A549 (cell line): ENCODE data around the gene ALPP.
"Not testable (repeated sequence)": the region's sequence is repeated elsewhere in the genome, so short reads cannot be mapped to it uniquely, and the experiment has no call there.

Source experiments
- CBX2 ChIP-seq: fragments of 200-600 bp; sonication (generic); IDR thresholded peaks from 2 replicates; pipeline ENCODE4 v1.6.1; 2016; ENCODE audit warnings: low read depth, mild to moderate bottlenecking, borderline replicate concordance
- CHD2 ChIP-seq: fragments of 150-350 bp; IDR thresholded peaks from 2 replicates; pipeline ENCODE4 v1.6.1; 2014; ENCODE audit warnings: low read length; ENCODE audit not compliant: partially characterized antibody
- CHD4 ChIP-seq: fragments of 200-600 bp; sonication (generic); IDR thresholded peaks from 2 replicates; pipeline ENCODE4 v1.6.1; 2016; ENCODE audit warnings: antibody characterized with exemption, mild to moderate bottlenecking, borderline replicate concordance
- HDAC2 ChIP-seq: fragments of 200-600 bp; sonication (generic); IDR thresholded peaks from 2 replicates; pipeline ENCODE4 v1.6.1; 2016
- HOXB5 ChIP-seq: fragments of 250-450 bp; sonication (Bioruptor Pico); IDR thresholded peaks from 2 replicates; pipeline ENCODE4 v1.5.0; 2020; ENCODE audit warnings: mild to moderate bottlenecking, moderate library complexity
- KDM1A ChIP-seq: fragments of 200-600 bp; sonication (generic); IDR thresholded peaks from 2 replicates; pipeline ENCODE4 v1.6.1; 2016; ENCODE audit warnings: low read depth, mild to moderate bottlenecking
- NPAS2 ChIP-seq: fragments of 250-450 bp; sonication (Bioruptor Pico); IDR thresholded peaks from 2 replicates; pipeline ENCODE4 v1.8.0; 2022; ENCODE audit warnings: mild to moderate bottlenecking, moderate library complexity, borderline replicate concordance
- POLR2A ChIP-seq: IDR thresholded peaks from 2 replicates; pipeline ENCODE4 v1.6.1; 2012; ENCODE audit warnings: mild to moderate bottlenecking, low read length
- RAD21 ChIP-seq, 2 experiments: fragments of >200 bp in 1 of 2; sonication (Bioruptor Twin) in 1 of 2; formaldehyde crosslinking in 1 of 2; IDR thresholded peaks in 1 of 2; conservative IDR thresholded peaks in 1 of 2; 2 replicates in 1 of 2; 3 replicates in 1 of 2; pipeline ENCODE4 v1.6.1; 2012 to 2018; ENCODE audit warnings: inconsistent platforms in 1 of 2
- SMC3 ChIP-seq: fragments of >200 bp; sonication (Bioruptor Twin); formaldehyde crosslinking; IDR thresholded peaks from 3 replicates; pipeline ENCODE4 v1.6.1; 2018; ENCODE audit warnings: inconsistent platforms
- TF ChIP-seq, protein P1 (sequence below): fragments of 200-600 bp; sonication (generic); IDR thresholded peaks from 2 replicates; pipeline ENCODE4 v1.6.1; 2016; ENCODE audit warnings: antibody characterized with exemption, mild to moderate bottlenecking, moderate library complexity
- TF ChIP-seq, protein P2 (sequence below): fragments of >200 bp; sonication (Bioruptor Twin); formaldehyde crosslinking; IDR thresholded peaks from 3 replicates; pipeline ENCODE4 v1.5.1; 2016

DNA sequence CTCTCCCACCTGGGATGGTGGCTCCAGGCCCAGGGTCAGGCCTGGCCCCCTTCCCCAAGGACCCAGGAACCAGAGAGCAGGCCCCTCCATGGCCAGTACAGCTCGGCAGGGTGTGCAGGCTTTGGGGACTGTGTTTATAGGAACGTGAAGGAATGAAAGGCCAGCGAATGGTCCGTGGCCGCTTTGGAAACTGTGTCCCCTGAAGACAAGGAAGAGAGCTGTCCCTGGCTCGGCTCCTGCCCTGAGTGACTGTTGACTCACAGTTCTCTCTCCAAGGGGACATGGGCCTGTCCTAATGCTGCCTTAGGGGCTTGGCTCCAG lies 43.7 kb upstream of the ALPP start:
- not testable (repeated sequence) for TF ChIP-seq HOXB5; POLR2A; SMC3; NPAS2 (CRISPR knock-in tag); KDM1A; HDAC2; RAD21 (conservative IDR thresholded peaks at IDR 0.05 in 1 of 2, IDR thresholded peaks at IDR 0.05 in 1 of 2); CHD2; CBX2; CHD4
- TF ChIP-seq, protein P1, sequence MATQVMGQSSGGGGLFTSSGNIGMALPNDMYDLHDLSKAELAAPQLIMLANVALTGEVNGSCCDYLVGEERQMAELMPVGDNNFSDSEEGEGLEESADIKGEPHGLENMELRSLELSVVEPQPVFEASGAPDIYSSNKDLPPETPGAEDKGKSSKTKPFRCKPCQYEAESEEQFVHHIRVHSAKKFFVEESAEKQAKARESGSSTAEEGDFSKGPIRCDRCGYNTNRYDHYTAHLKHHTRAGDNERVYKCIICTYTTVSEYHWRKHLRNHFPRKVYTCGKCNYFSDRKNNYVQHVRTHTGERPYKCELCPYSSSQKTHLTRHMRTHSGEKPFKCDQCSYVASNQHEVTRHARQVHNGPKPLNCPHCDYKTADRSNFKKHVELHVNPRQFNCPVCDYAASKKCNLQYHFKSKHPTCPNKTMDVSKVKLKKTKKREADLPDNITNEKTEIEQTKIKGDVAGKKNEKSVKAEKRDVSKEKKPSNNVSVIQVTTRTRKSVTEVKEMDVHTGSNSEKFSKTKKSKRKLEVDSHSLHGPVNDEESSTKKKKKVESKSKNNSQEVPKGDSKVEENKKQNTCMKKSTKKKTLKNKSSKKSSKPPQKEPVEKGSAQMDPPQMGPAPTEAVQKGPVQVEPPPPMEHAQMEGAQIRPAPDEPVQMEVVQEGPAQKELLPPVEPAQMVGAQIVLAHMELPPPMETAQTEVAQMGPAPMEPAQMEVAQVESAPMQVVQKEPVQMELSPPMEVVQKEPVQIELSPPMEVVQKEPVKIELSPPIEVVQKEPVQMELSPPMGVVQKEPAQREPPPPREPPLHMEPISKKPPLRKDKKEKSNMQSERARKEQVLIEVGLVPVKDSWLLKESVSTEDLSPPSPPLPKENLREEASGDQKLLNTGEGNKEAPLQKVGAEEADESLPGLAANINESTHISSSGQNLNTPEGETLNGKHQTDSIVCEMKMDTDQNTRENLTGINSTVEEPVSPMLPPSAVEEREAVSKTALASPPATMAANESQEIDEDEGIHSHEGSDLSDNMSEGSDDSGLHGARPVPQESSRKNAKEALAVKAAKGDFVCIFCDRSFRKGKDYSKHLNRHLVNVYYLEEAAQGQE, result not testable (repeated sequence)
- TF ChIP-seq, protein P2, sequence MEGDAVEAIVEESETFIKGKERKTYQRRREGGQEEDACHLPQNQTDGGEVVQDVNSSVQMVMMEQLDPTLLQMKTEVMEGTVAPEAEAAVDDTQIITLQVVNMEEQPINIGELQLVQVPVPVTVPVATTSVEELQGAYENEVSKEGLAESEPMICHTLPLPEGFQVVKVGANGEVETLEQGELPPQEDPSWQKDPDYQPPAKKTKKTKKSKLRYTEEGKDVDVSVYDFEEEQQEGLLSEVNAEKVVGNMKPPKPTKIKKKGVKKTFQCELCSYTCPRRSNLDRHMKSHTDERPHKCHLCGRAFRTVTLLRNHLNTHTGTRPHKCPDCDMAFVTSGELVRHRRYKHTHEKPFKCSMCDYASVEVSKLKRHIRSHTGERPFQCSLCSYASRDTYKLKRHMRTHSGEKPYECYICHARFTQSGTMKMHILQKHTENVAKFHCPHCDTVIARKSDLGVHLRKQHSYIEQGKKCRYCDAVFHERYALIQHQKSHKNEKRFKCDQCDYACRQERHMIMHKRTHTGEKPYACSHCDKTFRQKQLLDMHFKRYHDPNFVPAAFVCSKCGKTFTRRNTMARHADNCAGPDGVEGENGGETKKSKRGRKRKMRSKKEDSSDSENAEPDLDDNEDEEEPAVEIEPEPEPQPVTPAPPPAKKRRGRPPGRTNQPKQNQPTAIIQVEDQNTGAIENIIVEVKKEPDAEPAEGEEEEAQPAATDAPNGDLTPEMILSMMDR, result not testable (repeated sequence)
